Measurements from ENCODE around the gene OCIAD2.
"Not testable (repeated sequence)": the region's sequence is repeated elsewhere in the genome, so short reads cannot be mapped to it uniquely, and the experiment has no call there.

The OCIAD2 gene

DNA sequence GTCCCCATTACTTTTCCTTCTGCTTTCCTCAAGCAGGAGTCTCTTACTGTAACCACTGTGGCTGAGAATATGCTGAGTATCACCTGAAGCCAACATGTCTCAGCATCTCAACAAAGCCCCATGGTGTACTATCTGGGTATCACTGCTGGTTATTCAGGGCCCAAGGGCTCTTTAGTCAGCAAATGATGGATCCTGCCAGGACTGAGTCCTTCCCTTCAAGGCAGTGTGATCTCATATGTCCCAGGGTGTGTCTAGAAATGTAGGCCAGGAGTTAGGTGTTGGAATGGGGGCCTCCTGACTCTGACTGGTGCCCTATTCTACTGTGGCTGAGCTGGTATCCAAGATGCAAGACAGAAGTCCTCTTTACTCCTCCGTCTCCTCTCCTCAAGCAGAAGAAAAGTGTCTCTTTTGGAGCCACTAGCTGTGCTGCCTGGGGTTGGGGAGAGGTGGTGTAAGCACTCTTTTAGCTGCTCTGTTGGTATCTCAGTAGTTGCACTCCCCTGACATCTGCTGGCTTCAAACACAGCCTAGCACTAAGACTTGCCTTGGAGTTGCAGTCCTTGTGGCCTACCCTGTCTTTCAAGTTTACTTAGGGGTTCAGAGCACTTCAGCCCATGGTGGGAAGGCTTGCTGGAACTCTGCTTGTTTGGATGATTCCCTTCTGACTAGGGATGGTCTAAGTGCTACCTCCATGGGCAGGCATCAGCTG lies 28.6 kb downstream of the OCIAD2 start:
- no peaks in the 10 kb centered on the region for H3K4me1 ChIP-seq
- H3K4me3 ChIP-seq (ENCODE audit: low read depth, low read length), result no peak overlapping the region
- H3K9me3 ChIP-seq, result no peaks in the 10 kb centered on the region
- no peaks in the 10 kb centered on the region for H3K36me3 ChIP-seq
- TF ChIP-seq CTCF (IDR thresholded peaks at IDR 0.05; ENCODE audit: low read depth, low read length), result no peak
- DNase-seq, result no peak
- H3K27me3 ChIP-seq, result no peaks in the 10 kb centered on the region

DNA sequence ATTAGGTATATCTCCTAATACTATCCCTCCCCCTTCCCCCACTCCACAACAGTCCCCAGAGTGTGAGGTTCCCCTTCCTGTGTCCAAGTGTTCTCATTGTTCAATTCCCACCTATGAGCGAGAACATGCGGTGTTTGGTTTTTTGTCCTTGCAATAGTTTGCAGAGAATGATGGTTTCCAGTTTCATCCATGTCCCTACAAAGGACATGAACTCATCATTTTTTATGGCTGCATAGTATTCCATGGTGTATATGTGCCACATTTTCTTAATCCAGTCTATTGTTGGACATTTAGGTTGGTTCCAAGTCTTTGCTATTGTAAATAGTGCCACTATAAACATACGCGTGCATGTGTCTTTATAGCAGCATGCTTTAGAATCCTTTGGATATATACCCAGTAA lies 41.9 kb downstream of the OCIAD2 start:
- H3K4me1 ChIP-seq; H3K27me3 ChIP-seq; H3K4me3 ChIP-seq (ENCODE audit: low read depth, low read length); H3K36me3 ChIP-seq; DNase-seq; H3K9me3 ChIP-seq: not testable (repeated sequence)

- Histone ChIP-seq H3K36me3 (peaks cover 12% of the 10 kb centered on the region), H3K9me3 (no peaks in the 10 kb centered on the region), H3K27me3 (no peaks in the 10 kb centered on the region), H3K4me1 (no peaks in the 10 kb centered on the region), H3K4me3 (ENCODE audit: low read depth, low read length) (no peak overlapping the region)
- no peak for DNase-seq
- no peak for TF ChIP-seq CTCF (IDR thresholded peaks at IDR 0.05; ENCODE audit: low read depth, low read length)
These were observed 42.8 kb downstream of the OCIAD2 start for GRCh38 chr4:48863728-48864127.

DNA sequence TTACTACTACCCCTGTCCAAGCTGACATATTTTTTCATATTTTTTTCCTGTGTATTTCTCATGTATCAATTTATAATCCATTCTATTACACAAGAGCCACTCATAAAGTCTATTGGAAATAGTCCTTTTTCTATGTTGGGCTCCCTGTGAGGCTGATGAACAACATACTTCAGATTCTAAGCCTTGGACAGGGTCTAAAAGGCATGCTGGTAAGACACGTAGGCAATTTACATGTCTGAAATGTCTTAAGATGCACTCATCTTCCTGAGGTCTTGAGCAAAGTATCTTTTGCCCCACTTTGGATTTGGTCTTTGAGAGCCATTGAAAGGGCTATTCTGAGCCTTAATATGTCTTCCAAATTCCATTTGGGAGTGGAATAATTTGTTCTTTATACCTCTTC lies 43.9 kb downstream of the OCIAD2 start:
- TF ChIP-seq CTCF (IDR thresholded peaks at IDR 0.05; ENCODE audit: low read depth, low read length), result no peak
- H3K4me3 ChIP-seq (ENCODE audit: low read depth, low read length), result no peak overlapping the region
- DNase-seq, result no peak
- H3K9me3 ChIP-seq, result no peaks in the 10 kb centered on the region
- H3K4me1 ChIP-seq, result no peaks in the 10 kb centered on the region
- H3K27me3 ChIP-seq, result no peaks in the 10 kb centered on the region
- peaks cover 21% of the 10 kb centered on the region for H3K36me3 ChIP-seq

DNA sequence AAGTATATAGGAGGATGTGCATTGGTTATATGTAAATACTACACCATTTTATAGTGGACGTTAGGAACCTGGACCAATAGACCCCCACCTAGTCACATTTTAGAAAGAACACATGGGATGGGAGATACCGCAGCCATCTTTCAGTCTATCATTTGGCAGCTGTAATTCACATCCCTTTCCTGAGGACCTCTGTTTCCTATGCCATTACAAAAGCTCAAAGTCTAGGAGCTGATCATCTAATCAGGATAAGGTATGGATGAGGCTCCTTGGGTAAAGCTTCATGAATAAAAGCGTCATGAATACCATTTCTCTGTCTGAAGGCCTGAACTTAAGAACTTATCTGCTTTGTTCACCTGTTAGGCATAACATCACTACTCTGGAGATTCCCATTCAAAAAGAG lies 44.5 kb downstream of the OCIAD2 start:
- TF ChIP-seq CTCF (IDR thresholded peaks at IDR 0.05; ENCODE audit: low read depth, low read length), result no peak

DNA sequence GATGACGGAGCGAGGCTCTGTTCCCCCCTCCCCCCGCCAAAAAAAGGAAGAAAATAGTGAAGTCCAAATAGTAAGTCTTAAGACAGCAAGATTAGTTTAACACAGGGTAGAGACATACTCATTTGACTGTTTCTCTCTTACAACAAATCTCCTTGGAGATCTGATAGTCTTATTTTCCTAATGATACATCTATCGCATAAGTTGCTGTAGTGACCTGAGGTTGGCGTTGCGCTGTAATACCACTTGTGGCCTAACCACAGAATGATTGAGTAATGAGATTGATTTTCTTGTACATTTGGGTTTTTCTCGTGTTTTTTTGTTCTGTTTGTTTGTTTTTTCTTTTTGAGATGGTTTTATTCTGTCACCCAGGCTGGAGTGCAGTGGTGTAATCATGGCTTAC lies 48.4 kb downstream of the OCIAD2 start:
- H3K36me3 ChIP-seq, result peaks cover 42% of the 10 kb centered on the region

More for the DNA sequence above, 44.5 kb downstream of the OCIAD2 start:
- Histone ChIP-seq H3K36me3 (peaks cover 24% of the 10 kb centered on the region), H3K27me3 (no peaks in the 10 kb centered on the region), H3K4me3 (ENCODE audit: low read depth, low read length) (no peak overlapping the region), H3K9me3 (no peaks in the 10 kb centered on the region), H3K4me1 (no peaks in the 10 kb centered on the region)
- no peak for DNase-seq

More for the DNA sequence above, 48.4 kb downstream of the OCIAD2 start:
- no peaks in the 10 kb centered on the region for H3K9me3 ChIP-seq
- no peak for DNase-seq
- no peak for TF ChIP-seq CTCF (IDR thresholded peaks at IDR 0.05; ENCODE audit: low read depth, low read length)
- no peaks in the 10 kb centered on the region for H3K4me1 ChIP-seq
- H3K27me3 ChIP-seq, result no peaks in the 10 kb centered on the region
- no peak overlapping the region for H3K4me3 ChIP-seq (ENCODE audit: low read depth, low read length)

All from BE2C (cell line).